ENCODE results near the gene CD53. TPM values are rescaled to one million over a fixed set of nuclear protein-coding genes. Genes with fewer than 3 reads are reported as not detected.

The CD53 gene
- total and polyA plus RNA-seq, 2 of the 4 experiments (the other 2 are of a cell fraction) = not detected

GRCh38 chr1:110864287-110864686 is 8.7 kb upstream of the CD53 start:
- H3K9ac ChIP-seq (ENCODE audit: low read depth, low read length) = no peak overlapping the region
- ChIA-PET CTCF (no interaction called here), POLR2A (ENCODE audit: unreplicated experiment) (no interaction called here)
- H3K4me1 ChIP-seq (ENCODE audit: control insufficient read depth, insufficient read depth, low read length) = no peaks in the 10 kb centered on the region
- no TSS peak for BruUV-seq (replicated peaks)
- H2BK20ac ChIP-seq (ENCODE audit: low read depth, low read length) = no peak overlapping the region
- H4K5ac ChIP-seq (ENCODE audit: low read depth, low read length) = no peak overlapping the region
- H3K9me3 ChIP-seq (ENCODE audit: control insufficient read depth, insufficient read depth, low read length) = no peaks in the 10 kb centered on the region
- no peak overlapping the region for H4K8ac ChIP-seq (ENCODE audit: low read depth in 2 of 2, low read length in 2 of 2)
- no peak for ATAC-seq (ENCODE audit: low read depth)
- H3K27me3 ChIP-seq (ENCODE audit: control insufficient read depth, insufficient read depth, low read length) = no peaks in the 10 kb centered on the region
- no peak overlapping the region for H3K23ac ChIP-seq (ENCODE audit: low read depth, low read length)
- intact Hi-C loops (cut with micrococcal nuclease) = no loop called here
- no peak overlapping the region for H3K4me3 ChIP-seq (ENCODE audit: insufficient read depth, low read depth, low read length)
- H2AFZ ChIP-seq (replicated peaks; ENCODE audit: low read length, poor library complexity) = no peak overlapping the region
- no peak overlapping the region for H3K4ac ChIP-seq (ENCODE audit: low read depth, low read length)
- no peak overlapping the region for H3K18ac ChIP-seq (ENCODE audit: low read depth, low read length)
- WGBS, 2 experiments (ENCODE audit: extremely low coverage in 2 of 2, insufficient read length in 1 of 2) = no CpG with 5 or more reads among the region's 1 CpG
- dilution Hi-C loops (cut with HindIII; ENCODE audit: low sequenced_read_pairs, unreplicated experiment) = no loop called here
- H2AK9ac ChIP-seq (replicated peaks; ENCODE audit: low read depth, low read length, poor library complexity) = no peak overlapping the region
- no peak overlapping the region for H4K91ac ChIP-seq (ENCODE audit: insufficient read depth, low read depth, low read length)
- no peaks in the 10 kb centered on the region for H3K36me3 ChIP-seq (ENCODE audit: control insufficient read depth, insufficient read depth, low read length)
- H3K79me1 ChIP-seq (ENCODE audit: low read depth in 1 of 2, low read length in 2 of 2) = no peaks in the 10 kb centered on the region
- H4K20me1 ChIP-seq (ENCODE audit: insufficient read depth, low read length) = no peaks in the 10 kb centered on the region
- no peak overlapping the region for H3K14ac ChIP-seq (replicated peaks; ENCODE audit: low read depth, low read length)
- H3K4me2 ChIP-seq (ENCODE audit: low read depth, low read length) = no peak overlapping the region
- H2BK15ac ChIP-seq (ENCODE audit: low read depth, low read length) = no peak overlapping the region
- no peak overlapping the region for H2BK120ac ChIP-seq (ENCODE audit: low read depth, low read length)
- TF ChIP-seq CEBPB (IDR thresholded peaks at IDR 0.05; ENCODE audit: low read depth, low read length) = no peak
- no peak for TF ChIP-seq FOS (IDR thresholded peaks at IDR 0.05; ENCODE audit: low read depth, low read length)
- no peak for TF ChIP-seq RAD21 (IDR thresholded peaks at IDR 0.05; ENCODE audit: low read length)
- no peak for TF ChIP-seq USF2 (IDR thresholded peaks at IDR 0.05; ENCODE audit: low read depth, low read length)
- no peak for TF ChIP-seq MXI1 (IDR thresholded peaks at IDR 0.05; ENCODE audit: borderline replicate concordance, low read depth, low read length)
- no peak for TF ChIP-seq CHD1 (IDR thresholded peaks at IDR 0.05; ENCODE audit: low read depth, low read length)
- no peak overlapping the region for H3K56ac ChIP-seq (ENCODE audit: extremely low read depth, insufficient read depth, low read length)
- no peak overlapping the region for H2BK5ac ChIP-seq (ENCODE audit: low read depth, low read length, poor library complexity, severe bottlenecking)
- H3K27ac ChIP-seq (ENCODE audit: insufficient read depth, low read length) = no peak overlapping the region
- no peaks in the 10 kb centered on the region for H3K9me1 ChIP-seq (ENCODE audit: insufficient read depth, low read length)
- DNase-seq = no peak
- no peak overlapping the region for H2AK5ac ChIP-seq (ENCODE audit: low read depth, low read length)
- in situ Hi-C loops (cut with MboI; ENCODE audit: low sequenced_read_pairs) = no loop called here

Data from IMR-90 (cell line).